DOHH2 (cell line): Measurements from ENCODE around the gene CLTA.

ENCODE experiments used
- CTCF ChIP-seq: fragments of 200-600 bp; sonication (generic); IDR thresholded peaks from one replicate; pipeline ENCODE4 v1.5.1; 2014; ENCODE audit warnings: antibody characterized with exemption, mild to moderate bottlenecking, low read depth, low read length; ENCODE audit not compliant: poor library complexity, severe bottlenecking
- EZH2phosphoT487 ChIP-seq: fragments of 200-600 bp; sonication (generic); IDR thresholded peaks from 2 replicates; pipeline ENCODE4 v1.6.1; 2017; ENCODE audit warnings: borderline replicate concordance, mild to moderate bottlenecking, antibody characterized with exemption, low read length, moderate library complexity, mixed read lengths

- no peak for TF ChIP-seq CTCF
- no peak for TF ChIP-seq EZH2phosphoT487
Observed at GRCh38 chr9:36213387-36213786, 22.7 kb downstream of the CLTA start.
